Transverse colon (tissue), 4 donors: ENCODE measurements around the gene FRS3. TPM values are rescaled to one million over a fixed set of nuclear protein-coding genes. Genes with fewer than 3 reads are reported as not detected.

ENCODE experiments used
- DNase-seq: peaks from one replicate; pipeline ENCODE4 v3.0.0-alpha.2; 2019
- H3K27ac ChIP-seq, 4 donors: fragments of 200-600 bp; sonication (generic); 2 replicates each; pipeline ENCODE4 v1.5.1; 2016 to 2018; ENCODE audit warnings: inconsistent platforms in 4 of 4
- H3K27me3 ChIP-seq: fragments of 200-600 bp; sonication (generic); 2 replicates; pipeline ENCODE4 v1.5.1; 2017; ENCODE audit warnings: inconsistent platforms
- H3K36me3 ChIP-seq, 4 donors: fragments of 200-600 bp; sonication (generic); 2 replicates each; pipeline ENCODE4 v1.5.1; 2017 to 2019; ENCODE audit warnings: inconsistent platforms in 4 of 4
- H3K4me1 ChIP-seq, 4 donors: fragments of 200-600 bp; sonication (generic); 2 replicates each; pipeline ENCODE4 v1.5.1; 2017 to 2020; ENCODE audit warnings: inconsistent platforms in 4 of 4
- H3K4me3 ChIP-seq, 4 donors: fragments of 200-600 bp; sonication (generic); 1 replicate in 1 of 4; 2 replicates in 3 of 4; pipeline versions ENCODE4 v1.5.1 to v1.6.1; 2017 to 2019; ENCODE audit warnings: inconsistent platforms in 4 of 4
- H3K9me3 ChIP-seq, 2 donors: fragments of 200-600 bp; sonication (generic); 2 replicates each; pipeline ENCODE4 v1.5.1; 2017 to 2019; ENCODE audit warnings: inconsistent platforms in 2 of 2
- EP300 ChIP-seq: sonication (generic); formaldehyde crosslinking; IDR thresholded peaks from one replicate; pipeline ENCODE4 v1.6.1; 2017; ENCODE audit warnings: antibody characterized with exemption, low read depth
- POLR2A ChIP-seq: fragments of 450-650 bp; IDR thresholded peaks from one replicate; pipeline ENCODE4 v1.6.1; 2016; ENCODE audit warnings: antibody characterized with exemption, mild to moderate bottlenecking, moderate library complexity
- POLR2AphosphoS5 ChIP-seq, 3 donors: sonication (generic); formaldehyde crosslinking; IDR thresholded peaks; one replicate each; pipeline ENCODE4 v1.6.1; 2016; ENCODE audit warnings: antibody characterized with exemption in 3 of 3
- WGBS, 2 donors: methylation state at CpG; one replicate each; pipeline ENCODE4 v1.1.5; 2018; ENCODE audit warnings: low coverage in 1 of 2; 5-methylcytosine and 5-hydroxymethylcytosine counted together
- in situ Hi-C, 4 donors: fragments of 200-750 bp; cut with MboI; loops; one replicate each; pipeline versions ENCODE4 v1.15.0 to v1.15.1; 2017; ENCODE audit warnings: low sequenced_read_pairs in 3 of 4, low pct_ligation_motif_present in 1 of 4, low pct_unique_long_range_greater_than_20kb in 1 of 4
- intact Hi-C: fragments of 100-400 bp; cut with DNase I; formaldehyde crosslinking; loops from one replicate; pipeline ENCODE4 v1.15.1; 2023; ENCODE audit warnings: low total_unique reads
- total RNA-seq, 4 donors: library from RNA; depleted of rRNA; stranded (reverse); fragments of >200 nt; gene quantifications; one replicate each; pipeline ENCODE4 v1.1.0, GENCODE V29; 2016
- TF ChIP-seq, protein P1 (sequence below), 5 experiments: fragments of 200-600 bp in 3 of 5; fragments of 450-650 bp in 2 of 5; sonication (generic) in 3 of 5; IDR thresholded peaks; 1 replicate in 2 of 5; 2 replicates in 3 of 5; pipeline ENCODE4 v1.5.1; 2016 to 2017; ENCODE audit warnings: antibody characterized with exemption in 5 of 5, inconsistent platforms in 3 of 5, mild to moderate bottlenecking in 2 of 5, moderate library complexity in 1 of 5

Gene FRS3
- total RNA-seq, 4 donors from 2014 or later = 2.8 to 4.5 (median 3.2) TPM

DNA sequence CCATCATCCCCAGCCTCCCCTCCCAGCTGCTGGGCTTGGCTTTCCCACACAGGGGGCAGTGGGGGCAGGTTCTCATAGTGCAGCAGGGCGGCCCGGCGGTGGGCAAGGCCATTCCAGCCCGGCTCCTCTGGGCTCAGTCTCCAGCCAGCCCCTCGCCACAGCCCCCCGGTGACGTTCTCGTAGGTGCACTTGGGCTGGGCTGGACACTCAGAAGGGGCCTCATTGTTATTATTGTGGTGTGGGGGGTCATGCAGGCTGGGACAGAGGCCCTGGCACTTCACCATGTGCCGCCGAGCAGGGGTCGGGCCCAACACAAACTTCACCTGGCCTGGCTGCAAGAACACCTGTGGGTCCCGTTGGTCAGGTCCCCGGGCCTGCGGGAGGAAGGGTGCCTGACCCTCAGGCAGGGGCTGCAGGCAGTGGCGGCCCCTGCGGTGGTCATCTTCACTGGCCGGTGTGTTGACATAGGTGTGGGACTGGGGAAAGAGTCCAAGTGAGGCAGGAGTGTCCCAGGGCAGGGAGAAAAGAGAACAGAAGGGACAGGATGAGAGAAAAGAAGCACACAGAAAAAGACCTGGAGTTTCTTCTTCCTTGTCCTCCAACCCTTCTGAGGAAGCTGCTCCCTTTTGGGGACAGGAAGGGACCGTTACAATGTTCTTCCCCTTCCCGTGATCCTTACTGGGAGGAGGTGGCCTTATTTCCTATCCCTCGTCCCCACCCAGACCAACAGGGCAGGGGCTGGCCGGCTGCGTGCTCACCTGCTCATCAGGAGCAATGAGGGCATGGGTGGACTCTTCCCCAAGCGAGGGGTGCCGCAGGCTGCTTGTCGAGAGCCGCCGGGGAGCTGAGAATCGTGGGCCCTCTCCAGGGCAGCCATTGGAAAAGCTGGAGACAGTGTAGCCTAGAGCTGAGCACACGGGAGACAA lies 8.4 kb downstream of the FRS3 start:
- Histone ChIP-seq H3K27me3 (no peaks in the 10 kb centered on the region), H3K27ac (no peak overlapping the region), H3K4me3 (no peak overlapping the region), H3K36me3 (peaks cover 0 to 34% (median 17%) of the 10 kb centered on the region in 4 donors), H3K9me3 (no peaks in the 10 kb centered on the region), H3K4me1 (peaks cover 0 to 13% (median 6%) of the 10 kb centered on the region in 4 donors)
- no peak for DNase-seq
- WGBS, 2 donors = 90 to 91% methylated on average over 8 to 21 of the region's 29 CpGs
- intact Hi-C loops (no loop called here), in situ Hi-C loops (no loop called here)
- TF ChIP-seq, protein P1, sequence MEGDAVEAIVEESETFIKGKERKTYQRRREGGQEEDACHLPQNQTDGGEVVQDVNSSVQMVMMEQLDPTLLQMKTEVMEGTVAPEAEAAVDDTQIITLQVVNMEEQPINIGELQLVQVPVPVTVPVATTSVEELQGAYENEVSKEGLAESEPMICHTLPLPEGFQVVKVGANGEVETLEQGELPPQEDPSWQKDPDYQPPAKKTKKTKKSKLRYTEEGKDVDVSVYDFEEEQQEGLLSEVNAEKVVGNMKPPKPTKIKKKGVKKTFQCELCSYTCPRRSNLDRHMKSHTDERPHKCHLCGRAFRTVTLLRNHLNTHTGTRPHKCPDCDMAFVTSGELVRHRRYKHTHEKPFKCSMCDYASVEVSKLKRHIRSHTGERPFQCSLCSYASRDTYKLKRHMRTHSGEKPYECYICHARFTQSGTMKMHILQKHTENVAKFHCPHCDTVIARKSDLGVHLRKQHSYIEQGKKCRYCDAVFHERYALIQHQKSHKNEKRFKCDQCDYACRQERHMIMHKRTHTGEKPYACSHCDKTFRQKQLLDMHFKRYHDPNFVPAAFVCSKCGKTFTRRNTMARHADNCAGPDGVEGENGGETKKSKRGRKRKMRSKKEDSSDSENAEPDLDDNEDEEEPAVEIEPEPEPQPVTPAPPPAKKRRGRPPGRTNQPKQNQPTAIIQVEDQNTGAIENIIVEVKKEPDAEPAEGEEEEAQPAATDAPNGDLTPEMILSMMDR (IDR thresholded peaks at IDR 0.05) = no peak

DNA sequence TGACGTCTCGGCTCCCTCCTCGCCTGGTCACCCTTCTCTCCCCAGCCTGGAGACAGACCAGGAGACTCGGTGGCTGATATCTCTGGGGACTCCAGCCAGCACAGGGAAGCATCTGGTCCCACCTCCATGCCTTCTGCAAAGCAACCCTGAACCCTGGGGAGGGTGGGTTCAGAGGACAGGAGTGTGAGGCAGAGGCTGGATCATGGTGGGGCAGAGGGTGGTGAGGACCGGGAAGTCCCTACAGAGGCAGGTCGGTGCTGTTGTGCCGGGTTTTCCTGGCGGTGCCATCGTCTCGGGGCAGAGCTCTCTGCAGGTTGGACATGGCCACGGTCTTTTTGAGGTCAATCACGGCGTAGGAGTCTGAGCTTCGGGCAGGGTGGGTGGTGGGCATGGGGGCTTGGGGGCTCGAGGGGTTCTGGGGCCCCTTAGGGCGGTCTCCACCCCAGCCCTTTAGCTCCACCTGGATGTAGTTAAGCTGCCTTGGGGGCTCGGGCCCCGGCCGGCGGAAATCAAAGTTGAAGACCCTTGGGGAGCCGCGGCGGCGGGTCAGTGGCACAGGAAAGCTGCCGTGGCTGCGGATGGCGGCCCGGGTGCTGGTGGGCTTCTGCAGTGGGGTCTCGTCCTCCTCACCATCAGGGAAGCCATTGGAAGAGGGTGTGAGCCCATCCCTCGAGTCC lies 9.2 kb downstream of the FRS3 start:
- peaks cover 0 to 13% (median 6%) of the 10 kb centered on the region in 4 donors for H3K4me1 ChIP-seq
- TF ChIP-seq POLR2A = no peak
- TF ChIP-seq EP300 = no peak
- TF ChIP-seq, protein P1 (IDR thresholded peaks at IDR 0.05) = no peak
- TF ChIP-seq POLR2AphosphoS5 (IDR thresholded peaks at IDR 0.05) = no peak
- DNase-seq = no peak
- H3K27ac ChIP-seq = no peak overlapping the region
- no peaks in the 10 kb centered on the region for H3K9me3 ChIP-seq
- in situ Hi-C loops = no loop called here
- H3K36me3 ChIP-seq = peaks cover 0 to 34% (median 17%) of the 10 kb centered on the region in 4 donors
- WGBS, 2 donors = 90% methylated on average over 30 of the region's 30 CpGs; no CpG with 5 or more reads in 1 of the 2 donors
- no peak overlapping the region for H3K4me3 ChIP-seq
- intact Hi-C loops = no loop called here
- H3K27me3 ChIP-seq = no peaks in the 10 kb centered on the region

DNA sequence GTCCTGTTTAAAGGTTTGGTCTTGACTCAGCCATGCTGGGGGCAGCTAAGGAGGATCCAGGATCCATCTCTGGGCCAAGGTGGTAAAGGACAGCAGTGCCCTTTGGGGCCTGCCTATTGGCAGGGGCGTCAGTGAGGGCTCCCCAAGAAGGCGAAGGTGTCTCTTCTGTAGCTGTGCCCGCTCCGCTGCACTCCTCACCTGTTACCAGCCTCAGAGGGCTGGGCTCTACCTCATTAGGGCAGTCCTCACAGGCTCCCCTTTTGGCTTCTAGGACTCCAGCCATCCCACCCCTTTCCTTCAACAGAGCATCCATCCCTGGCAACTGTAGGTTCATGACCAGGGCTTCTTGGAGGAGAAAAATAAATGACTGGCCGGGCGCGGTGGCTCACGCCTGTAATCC lies 10.3 kb downstream of the FRS3 start:
- WGBS, 2 donors = 80 to 93% methylated on average over 1 to 8 of the region's 8 CpGs
- peaks cover 0 to 26% (median 14%) of the 10 kb centered on the region in 4 donors for H3K36me3 ChIP-seq
- TF ChIP-seq EP300 (no peak), POLR2AphosphoS5 (IDR thresholded peaks at IDR 0.05) (no peak), POLR2A (no peak)
- TF ChIP-seq, protein P1 (IDR thresholded peaks at IDR 0.05) = no peak
- H3K4me1 ChIP-seq = peaks cover 0 to 13% (median 6%) of the 10 kb centered on the region in 4 donors
- no peak for DNase-seq
- H3K4me3 ChIP-seq = no peak overlapping the region
- H3K9me3 ChIP-seq = no peaks in the 10 kb centered on the region
- in situ Hi-C loops (no loop called here), intact Hi-C loops (no loop called here)
- H3K27ac ChIP-seq = no peak overlapping the region
- H3K27me3 ChIP-seq = no peaks in the 10 kb centered on the region

DNA sequence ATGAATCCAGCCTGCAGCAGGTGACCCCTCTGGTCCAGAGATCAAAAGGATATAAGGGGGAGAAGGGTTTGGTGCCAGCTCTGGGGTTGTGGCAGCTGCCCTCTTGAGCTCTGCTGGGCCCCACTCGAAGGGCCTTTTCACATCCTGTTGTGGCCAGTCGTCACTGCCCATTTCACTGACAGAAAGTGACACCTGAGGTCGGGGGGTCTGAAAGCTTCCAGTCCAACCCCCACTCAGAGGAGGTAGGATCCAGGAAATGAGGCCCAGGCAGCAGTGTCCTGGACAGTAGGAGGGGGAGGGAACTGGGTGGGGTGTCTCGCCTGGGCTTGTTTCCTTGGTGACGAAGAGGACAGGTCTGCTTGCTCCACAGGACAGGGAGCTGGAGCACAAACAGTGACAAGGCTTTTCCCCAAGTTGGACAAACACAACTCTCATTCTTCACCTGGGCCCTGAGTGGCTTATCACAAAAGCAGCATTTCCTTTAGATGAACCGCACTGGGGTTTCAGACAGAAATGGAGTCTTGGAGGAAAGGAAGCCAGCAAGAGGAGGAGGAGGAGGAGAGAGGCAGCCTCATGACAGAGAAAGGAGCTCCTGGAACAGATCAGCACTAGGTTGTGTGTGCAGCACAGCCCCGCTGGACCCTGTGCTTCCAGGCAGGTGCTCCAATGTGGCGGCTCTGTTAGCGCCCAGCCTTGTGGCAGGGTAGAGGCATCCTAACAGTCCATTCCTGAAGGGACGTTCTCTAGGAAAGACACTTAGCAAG lies 11.0 kb downstream of the FRS3 start:
- DNase-seq = peak; percentile 57
- TF ChIP-seq POLR2A = no peak
- no peak for TF ChIP-seq POLR2AphosphoS5 (IDR thresholded peaks at IDR 0.05)
- TF ChIP-seq EP300 = no peak
- TF ChIP-seq, protein P1 (IDR thresholded peaks at IDR 0.05) = no peak

More for the DNA sequence above, 11.0 kb downstream of the FRS3 start:
- peaks cover 0 to 13% (median 6%) of the 10 kb centered on the region in 4 donors for H3K4me1 ChIP-seq
- no peaks in the 10 kb centered on the region for H3K27me3 ChIP-seq
- no peak overlapping the region for H3K4me3 ChIP-seq
- in situ Hi-C loops = no loop called here
- H3K9me3 ChIP-seq = no peaks in the 10 kb centered on the region
- intact Hi-C loops = no loop called here
- peaks cover 0 to 22% (median 12%) of the 10 kb centered on the region in 4 donors for H3K36me3 ChIP-seq
- H3K27ac ChIP-seq = peak overlapping the region in 2 of 4 donors; percentile 28 to 38
- WGBS, 2 donors = 60 to 80% methylated on average over 1 to 10 of the region's 10 CpGs
